DMS114 treated with DMSO at 0.1 percent for 48 hours (cell line): ENCODE data around the gene SEC16A.

ENCODE experiments used
- DNase-seq: peaks from one replicate; lab custom pipeline; 2025; ENCODE audit not compliant: unreplicated experiment; lab: John Stamatoyannopoulos, UW

SEC16A gene

DNA sequence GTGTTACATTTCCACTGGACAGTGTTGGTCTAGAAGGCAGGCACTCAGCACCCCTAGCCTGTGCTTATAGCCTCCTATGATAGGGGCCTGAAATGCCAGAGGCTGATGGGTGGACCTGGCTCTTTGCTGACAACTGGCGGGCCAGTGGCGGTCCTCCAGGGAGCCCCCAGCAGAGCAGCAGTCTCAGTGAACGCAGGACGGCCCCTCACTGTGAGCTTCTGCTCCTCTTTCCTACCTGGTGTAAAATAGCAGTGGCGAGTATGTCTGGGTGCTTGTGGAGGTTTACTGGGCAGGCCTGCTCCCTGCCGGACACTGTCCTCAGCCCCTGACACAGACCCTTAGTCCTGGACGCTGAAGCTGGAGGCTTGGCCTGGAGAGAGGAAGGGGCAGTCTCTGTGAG, 3.3 kb upstream of the SEC16A start:
- no peak for DNase-seq

DNA sequence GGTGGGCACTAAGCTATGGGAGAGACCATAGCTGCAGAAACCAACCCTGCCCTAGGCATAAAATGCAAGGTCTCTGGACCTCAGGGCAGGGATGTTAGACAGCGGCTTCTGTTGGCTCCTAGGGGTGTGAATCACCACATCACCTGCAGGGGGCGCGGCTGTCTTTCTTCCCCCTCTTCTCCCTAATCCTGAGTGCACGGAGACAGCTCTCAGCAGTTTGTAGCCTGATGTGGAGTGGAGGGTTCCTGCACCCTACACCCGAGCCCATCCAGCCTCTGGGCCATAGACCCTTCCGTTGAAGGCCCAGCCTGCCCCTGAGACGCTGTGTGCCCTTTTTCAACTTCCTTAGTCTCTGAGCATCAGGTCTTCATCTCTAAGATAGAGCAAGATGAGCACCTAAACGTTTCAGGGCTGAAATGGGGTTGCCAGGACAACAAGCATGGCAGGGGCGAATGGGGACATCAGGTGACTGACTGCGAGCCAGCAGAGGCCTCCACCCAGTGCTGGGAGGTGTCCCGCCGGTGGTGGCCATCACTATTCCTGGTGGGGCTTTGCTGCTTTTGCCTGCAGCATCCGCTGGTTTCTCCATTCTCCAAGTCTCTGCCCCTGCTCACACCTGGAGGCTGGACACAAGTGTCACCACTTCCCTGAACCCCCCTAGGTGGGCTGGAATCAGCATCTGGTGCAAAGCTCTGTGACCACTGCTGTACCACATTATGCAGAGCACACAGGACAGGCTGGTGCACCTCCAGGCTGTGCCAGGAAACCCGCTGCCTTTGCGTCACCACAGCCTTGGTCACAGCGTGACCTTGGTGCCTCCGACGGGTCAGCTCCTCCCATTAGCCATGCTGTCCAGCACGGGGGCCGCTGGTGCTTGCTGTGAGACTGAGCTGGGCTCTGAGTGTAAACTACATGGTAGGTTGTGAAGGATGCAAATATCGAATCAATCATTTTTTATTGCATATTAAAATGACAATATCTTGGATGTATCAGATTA, 2.5 kb upstream of the SEC16A start:
- peak; percentile 54 for DNase-seq

DNA sequence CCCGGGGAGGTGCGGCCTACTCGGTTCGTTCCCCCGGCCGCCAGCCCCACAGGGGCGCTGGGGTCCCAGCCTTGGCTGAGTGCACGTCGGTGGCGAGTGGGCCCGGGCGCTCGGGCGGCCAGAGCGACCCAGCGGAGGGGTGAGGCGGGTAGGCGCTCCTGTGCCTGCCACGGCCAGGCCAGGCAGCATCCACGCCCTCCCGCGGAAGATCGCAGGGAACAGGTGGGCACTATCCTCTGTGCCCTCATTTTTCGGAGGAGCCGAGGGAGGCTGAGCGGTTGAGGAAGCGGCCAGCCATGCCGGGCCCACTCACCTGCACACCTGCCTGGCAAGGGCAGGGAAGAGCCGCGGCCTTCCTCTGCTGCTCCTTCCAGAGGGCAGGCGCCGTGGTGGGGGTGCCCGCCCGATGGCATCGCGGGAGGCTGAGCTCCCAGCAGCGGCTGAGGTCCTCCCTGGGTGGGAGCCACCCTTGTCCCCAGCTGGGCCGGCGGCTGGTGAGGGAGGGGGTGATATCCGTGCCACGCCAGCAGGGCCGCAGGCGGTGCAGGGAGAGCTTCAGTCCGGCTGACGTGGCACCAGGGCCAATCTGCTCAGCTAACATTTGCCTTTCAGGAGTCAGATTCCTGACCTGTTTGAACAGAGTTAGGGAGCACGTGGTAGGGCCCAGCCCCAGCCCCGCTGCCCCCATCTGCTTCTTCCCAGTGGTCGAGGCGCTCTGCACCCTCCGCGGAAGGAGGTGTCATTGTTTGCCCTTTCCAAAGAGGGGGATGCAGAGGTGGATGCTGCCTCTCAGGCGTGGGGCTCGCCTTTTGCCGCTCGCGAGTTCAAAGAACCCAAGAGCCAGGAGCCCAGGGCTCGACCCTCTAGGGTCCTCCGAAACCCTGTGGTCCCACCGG, 1.6 kb upstream of the SEC16A start:
- DNase-seq, result no peak

DNA sequence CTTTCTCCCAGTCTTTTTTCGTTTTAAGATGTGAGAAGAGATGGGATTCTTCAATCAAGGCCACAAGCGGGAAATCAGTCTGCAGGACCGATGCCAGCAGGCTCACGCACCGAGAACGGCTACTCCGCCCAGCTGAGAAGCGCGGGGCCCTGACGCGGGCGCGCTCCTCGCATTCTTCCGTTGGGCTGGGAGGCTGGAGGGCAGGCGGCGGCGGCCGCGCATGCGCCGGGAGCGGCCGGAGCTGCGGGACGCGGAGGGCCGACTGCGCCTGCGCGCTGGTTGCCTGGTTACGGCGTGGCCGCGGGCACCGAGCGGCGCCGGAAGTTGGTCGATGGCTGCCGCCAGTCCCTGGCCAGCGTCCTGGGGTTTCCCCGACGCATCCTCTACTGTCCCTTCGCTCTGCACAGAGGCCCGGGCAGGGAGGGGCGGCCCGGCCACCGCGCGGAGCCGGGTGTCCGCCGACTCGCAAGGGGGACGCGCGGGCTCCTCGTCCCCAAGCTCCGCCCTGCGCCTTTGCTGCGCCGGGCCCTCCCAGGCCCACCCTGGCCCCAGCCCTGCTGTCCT, 831 bp upstream of the SEC16A start:
- DNase-seq, result peak; percentile 85

DNA sequence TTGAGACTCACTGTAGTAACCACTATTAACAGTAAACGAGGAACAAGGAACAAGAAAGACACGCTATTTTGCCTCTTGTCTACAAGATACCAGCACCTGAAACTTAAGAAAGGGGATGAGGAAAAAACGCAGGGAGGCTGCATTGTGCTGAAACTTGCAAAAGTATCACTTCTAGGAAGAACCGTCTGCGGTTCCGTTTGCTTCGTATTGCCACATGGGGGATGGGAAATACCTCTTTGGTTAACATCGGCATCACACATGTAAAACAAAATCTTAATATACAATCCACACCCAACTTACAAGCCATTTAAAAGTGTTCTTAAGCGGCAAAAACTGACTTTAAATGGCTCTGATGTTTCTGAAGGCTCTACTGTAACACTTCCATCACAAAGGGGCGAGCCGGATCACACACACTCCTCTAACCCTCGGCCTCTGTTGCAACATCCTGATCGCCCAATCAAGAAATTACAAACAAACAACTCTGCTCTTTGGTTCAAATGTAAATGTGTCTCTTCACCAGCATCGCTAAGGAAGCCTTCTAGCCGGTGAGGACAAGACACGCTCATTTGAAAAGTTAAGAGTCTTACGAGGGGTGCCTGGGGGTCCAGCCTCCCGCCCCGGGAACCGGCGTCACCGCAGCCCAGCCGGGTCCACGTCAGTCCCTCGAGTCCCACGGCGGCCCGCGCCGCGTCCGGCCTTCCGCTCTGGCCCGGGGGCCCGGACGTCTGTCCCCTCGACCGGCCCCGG, 621 bp downstream of the SEC16A start:
- DNase-seq, result peak; percentile 8

DNA sequence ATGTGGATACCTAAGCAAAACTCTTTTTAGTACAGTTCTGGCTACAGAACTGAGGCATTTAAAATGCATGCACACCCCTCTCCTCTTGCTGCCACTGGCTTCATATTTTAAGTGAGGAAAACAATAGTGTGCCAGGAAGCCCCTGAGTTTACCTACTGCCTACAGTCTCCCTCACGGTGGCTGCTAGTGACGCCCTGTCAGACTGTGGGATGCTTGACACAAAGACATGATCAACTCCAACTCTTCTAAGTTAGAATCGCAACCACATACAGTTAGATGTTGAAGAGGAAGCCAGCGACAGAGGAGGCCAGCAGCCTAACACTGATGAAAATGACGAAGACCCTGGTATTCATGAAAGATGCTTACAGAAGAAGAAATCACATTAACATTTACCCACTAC, 1.3 kb downstream of the SEC16A start:
- DNase-seq, result no peak

DNA sequence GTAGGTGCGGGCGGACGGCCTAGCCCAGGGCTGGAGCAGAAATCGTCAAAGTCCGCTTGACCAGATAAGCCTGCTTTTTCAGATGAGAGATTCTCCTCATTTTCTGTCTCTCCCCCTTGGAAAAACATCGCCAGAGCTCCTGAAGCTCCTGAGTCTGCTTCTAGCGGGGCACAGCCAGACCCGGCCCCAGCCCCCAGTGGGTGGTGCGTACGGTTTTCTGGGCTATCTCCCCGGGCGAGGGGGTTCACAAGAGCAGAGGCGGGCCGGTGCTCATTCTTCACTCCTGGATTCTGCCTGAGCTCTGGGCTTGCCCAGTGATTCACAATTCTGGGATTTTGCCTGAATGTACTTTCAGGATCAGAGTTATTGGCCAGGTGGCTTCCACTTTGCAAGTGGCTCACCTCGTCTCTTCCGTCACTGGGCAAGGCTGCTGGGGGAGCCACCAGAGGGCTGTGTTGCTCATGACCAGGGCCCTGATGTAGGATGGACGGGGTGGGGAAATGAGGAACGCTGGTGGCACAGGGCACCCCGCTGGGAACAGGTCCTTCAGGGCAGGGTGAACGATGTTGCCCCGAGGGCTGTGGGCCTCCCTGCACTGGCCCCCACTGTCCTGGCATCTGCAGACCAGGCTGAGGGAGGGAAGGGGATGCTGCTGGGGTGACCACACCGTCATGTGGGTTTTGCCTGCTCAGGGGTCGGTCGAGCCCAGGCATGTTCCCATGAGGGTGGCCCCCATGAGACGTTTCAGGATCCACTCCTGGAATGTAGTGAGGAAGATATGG, 6.3 kb downstream of the SEC16A start:
- no peak for DNase-seq

DNA sequence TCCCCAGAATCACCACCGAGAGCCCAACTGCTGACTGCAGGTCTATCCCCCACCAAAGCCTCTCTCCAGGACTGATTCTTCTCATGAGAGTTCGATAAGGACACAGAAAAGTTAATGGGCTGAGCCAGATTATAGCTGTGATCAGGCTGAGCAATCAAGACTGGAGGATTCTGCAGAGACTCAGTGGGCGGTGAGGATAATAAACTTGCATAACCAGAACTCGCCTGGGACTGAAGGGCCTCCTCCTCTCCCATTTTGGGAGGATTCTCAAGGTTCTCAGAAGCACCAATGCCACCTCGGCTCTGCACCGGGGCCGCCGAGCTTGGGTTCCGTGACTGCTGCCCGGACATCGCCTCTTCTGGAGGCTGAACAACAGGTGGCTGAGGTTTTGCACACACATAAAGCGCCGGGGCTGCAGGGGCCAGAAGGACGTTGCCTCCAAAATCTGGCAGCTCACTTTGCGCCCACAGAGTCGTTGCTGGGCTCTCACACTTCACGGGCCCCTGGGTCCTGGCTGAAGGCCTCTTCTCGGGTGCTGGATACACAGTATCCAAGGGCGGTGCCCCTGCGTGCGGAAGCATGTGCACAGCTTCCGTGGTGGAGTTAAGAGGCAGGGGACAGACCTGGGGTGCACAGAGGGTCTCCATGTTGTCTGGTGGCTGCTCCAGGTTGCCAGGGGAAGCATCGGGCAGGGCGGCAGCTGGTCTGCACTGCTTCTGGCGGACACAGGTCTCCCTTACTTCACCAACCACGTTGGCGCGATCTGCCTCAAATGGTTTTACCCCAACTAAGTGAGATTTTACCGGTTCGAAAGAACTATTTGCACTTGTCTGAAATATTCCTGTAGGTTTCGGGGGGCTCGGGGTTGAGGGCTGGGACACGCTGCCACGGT, 7.6 kb downstream of the SEC16A start:
- no peak for DNase-seq

DNA sequence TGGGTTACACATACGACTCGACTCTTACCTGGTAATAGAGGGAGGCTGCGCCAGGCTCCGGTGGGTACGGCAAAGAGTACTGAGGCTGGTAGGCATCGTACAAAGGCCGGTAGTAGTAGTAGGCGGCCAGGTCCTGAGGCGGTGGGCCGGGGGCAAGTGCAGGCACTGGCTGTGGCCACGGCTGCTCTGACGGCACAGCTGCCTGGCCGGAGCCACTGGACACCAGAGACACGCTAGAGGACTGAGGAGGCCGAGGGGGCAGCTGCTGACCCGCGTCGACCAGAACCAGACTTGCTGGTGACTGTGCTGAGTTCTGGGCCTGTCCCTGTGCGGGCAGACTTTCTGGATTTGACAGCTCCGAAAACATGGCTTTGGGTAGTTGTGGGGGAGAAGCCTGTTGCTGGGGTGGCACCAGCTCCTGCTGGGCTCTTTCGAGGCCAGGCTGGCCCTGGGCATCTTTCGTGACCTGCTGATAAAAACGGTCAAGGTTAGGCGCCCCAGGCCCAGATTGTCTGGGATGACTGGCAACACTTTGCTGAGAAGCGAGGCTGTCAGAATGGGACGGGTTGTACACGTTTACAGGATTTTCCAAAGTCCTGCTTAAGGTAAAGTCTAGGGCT, 8.7 kb downstream of the SEC16A start:
- no peak for DNase-seq

DNA sequence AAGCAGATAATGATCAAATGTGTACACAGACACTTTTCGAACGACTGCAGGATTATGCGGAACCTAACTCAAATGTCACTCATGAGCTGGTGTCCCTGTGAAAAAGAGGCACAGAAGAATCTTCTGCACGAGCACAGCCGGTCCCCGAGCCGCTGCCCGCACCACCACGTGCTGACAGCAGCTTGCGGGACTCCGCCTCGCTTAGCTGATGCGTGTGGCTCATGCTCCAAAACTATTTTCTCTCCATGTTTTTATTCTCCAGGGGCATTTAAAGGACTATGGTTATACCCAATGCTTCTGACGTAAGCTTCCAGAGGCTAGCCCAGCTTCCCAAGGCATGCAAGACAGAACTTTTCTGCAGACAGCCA, 9.5 kb downstream of the SEC16A start:
- DNase-seq, result no peak

DNA sequence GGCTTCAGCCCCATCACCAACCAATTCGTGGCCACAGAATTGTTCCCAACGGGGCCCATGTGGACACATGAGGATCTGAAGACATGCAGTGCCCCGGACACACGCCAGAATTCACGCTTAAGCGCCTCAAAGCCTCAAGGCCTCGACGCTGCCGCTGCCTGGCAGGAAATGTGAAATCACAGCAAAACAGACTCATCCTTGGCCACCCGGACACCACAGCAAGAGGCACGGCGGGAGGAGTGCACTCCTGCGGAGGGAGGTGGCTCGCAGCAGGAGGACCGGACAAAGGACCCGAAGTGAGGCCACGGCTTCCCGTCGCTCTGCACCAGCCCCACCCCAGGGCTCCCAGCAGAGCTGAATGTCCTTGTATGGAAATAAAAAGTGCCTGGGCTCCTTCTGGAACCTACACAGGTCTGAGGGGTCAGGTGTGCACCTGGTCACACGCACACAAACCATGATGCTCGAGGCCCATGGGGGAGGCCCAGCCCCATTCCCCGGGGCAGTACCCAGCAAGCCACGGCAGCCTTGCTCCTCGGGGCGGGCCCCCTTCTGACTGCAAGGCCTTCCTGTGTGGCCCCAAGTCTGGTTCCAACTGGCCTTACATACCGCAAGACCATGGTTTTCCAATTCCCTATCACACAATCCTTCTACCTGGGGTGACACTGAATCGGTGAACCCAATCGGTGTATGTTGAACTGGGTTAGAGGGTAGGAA, 10.0 kb downstream of the SEC16A start:
- DNase-seq, result no peak

DNA sequence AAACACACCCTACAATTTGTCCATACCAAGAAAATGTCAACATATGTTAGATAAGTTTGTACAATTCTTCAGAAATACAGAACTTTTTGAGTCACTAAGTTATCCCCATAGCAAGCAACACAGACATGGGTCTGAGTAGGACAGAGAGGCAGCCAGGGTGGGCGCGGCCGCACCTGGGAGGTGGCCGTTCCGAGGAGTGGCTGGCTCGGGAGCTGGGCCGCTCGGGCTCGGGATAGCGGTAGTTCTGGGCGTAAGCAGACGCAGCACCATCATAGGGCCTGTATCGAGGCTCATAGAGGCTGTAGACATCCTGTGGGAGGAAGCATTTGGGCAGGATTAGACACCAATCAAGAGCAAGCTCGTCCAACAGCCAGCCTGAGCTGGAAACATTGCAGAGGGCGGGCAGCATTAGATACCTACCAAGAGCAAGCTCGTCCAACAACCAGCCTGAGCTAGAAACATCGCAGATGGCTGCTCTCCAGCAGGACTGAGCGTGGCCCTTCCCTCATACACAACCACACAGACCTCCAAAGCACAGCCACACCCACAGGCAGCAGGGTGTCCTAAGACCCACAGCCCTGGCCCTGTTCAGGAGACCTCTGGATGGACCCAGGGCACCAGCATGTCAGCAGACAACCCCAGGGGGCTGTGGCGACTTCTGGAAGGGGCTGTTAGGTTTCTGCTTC, 10.9 kb downstream of the SEC16A start:
- DNase-seq, result no peak

DNA sequence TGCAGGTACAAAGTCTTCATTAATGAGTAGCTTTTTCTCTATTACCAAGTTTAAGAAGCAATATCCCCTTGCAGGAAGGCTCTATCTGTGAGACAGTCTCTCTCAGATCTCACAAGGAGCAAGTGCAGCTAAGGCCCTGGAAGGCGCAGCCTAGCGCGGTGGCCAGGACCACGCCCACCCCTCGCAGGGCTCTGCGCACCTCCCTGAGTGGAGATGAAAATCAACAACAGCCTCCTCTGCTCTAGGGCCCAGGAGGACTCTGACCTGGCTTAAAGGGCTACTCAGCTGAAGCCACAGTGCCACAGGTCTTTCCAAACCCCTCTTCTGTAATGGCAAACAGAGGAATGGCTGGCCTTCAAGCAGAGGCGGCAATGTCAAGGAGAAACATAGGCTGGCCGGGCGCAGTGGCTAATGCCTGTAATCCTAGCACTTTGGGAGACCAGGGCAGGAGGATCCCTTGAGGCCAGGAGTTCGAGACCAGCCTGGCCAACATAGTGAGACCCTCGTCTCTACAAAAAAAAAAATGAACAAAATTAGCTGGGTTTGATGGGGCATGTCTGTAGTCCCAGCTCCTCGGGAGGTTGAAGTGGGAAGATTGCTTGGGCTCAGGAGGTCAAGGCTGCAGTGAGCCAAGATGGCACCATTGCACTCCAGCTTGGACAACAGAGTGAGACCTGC, 11.9 kb downstream of the SEC16A start:
- no peak for DNase-seq

DNA sequence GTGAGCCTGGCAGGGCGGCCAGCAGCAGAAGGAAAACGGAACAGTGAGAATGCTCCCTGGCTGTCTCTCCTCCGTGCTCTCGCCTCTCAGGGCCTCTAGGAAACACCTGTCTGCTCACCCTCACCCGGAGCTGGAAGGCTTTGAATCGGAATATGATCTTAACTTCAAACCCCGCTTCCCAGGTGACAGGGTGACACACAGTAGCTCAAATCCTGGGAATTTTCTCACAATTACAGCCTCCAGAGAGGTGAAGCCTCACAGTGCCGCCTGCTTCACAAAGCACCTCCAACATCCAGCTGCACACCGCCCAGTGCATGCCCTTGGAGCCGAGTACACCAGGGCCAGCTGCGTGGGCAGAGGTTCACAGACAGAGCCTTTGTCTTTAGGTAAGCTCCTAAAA, 12.5 kb downstream of the SEC16A start:
- DNase-seq, result no peak

DNA sequence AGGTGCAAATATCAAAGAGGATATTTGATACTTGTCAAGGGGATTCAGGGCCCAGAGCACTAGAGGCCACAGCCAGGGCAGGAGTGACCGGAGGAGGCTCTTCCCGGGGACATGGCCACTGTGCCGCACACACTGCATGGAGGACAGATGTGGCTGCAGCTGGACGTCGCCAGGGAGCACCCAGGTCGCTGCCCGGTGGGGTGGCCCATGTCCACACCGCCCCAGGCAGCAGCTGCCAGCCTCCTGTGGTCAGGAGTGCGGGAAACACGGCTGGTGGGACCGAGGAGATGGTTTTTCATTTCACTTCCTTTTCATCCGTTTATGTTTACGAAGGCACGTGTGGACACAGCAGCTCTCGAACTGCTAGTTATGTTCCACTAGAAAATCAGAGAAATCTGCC, 15.1 kb downstream of the SEC16A start:
- no peak for DNase-seq

DNA sequence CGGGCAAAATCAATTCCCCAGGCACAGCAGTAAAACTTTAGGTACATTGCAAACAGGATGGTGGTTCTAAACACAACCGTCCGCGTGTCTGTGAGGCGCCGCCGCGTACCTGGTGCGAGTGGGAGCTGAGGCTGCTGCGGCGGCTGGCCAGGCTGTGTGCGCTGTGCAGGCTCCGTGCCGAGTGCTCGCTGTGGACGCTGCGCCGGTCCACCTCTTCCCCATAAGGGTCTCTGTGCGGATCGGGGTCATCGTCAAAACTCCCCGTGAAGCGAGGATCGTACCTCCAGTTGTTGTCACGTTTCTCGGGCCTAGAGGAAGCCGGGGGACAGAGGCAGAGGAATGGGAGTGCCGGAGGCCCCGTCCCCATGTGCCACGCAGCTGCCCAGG, 16.7 kb downstream of the SEC16A start:
- DNase-seq, result no peak
